Kidney epithelial cell (primary cell): Measurements from ENCODE around the gene HMGB3. TPM values are rescaled to one million over a fixed set of nuclear protein-coding genes. Genes with fewer than 3 reads are reported as not detected.

Experiments
- DNase-seq: peaks from one replicate; pipeline ENCODE4 v3.0.0-alpha.2; 2010; ENCODE audit warnings: low read depth
- H3K27me3 ChIP-seq: 2 replicates; pipeline ENCODE4 v1.6.0; 2011; ENCODE audit warnings: low read length; ENCODE audit not compliant: control insufficient read depth, insufficient read depth
- H3K36me3 ChIP-seq: 2 replicates; pipeline ENCODE4 v1.5.1; 2011; ENCODE audit warnings: low read length; ENCODE audit not compliant: control insufficient read depth, insufficient read depth
- H3K4me3 ChIP-seq: 2 replicates; pipeline ENCODE4 v1.5.1; 2011; ENCODE audit warnings: low read depth, mild to moderate bottlenecking, control low read depth, low read length
- total RNA-seq: library from RNA; depleted of rRNA; stranded (reverse); fragments of >200 nt; gene quantifications from 2 replicates; pipeline ENCODE4 v1.2.3, GENCODE V29; 2015
- TF ChIP-seq, protein P1 (sequence below): IDR thresholded peaks from 2 replicates; pipeline ENCODE4 v1.5.1; 2011; ENCODE audit warnings: mild to moderate bottlenecking, moderate library complexity, low read length, control low read depth, inconsistent platforms; ENCODE audit not compliant: insufficient read depth, poor library complexity, severe bottlenecking

The HMGB3 gene
- total RNA-seq, 1 donor from 2014 or later = 44.6 TPM

DNA sequence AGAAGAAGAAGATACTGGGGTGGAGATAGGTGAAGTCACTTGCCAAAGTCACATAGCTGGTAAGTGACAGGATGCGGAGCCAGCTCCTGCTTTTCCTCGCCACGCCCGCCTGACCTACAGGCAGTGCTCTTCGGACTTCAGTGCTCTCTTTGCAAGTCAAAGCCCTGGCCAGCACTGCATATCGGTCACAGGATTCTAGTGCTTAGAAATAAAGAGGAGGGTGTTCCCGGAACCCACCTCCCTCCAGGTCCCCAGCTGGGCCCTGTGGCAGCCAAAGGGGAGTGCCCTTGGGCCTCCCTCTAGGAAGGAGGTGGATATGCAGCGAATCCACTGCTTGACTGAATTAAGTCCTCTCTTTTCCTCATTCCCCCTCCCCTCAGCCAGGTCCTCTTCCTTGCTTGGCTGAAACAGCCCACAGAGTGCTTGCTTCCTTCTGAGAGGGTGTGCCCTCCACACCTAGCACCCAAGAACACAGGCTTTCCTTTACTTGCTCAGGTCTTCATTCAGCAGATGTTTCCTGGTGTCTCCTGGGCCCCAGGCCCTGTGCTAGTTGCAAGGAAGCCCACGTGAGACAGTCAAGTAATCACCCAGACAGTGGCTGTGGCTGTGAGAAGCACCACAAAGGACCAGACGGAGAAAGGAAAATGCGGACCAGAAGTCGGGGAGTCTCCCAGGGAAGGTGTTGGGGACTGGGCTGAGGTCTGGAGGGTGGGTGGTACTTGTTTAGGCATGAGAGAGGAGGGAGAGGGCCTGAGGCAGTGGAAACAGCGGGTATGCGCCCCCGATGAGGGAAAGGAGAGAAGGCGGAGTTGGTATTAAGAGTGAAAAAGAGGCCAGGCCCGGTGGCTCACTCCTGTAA, 14.0 kb upstream of the HMGB3 start:
- no peak overlapping the region for H3K4me3 ChIP-seq
- no peaks in the 10 kb centered on the region for H3K36me3 ChIP-seq
- H3K27me3 ChIP-seq = no peaks in the 10 kb centered on the region
- TF ChIP-seq, protein P1, sequence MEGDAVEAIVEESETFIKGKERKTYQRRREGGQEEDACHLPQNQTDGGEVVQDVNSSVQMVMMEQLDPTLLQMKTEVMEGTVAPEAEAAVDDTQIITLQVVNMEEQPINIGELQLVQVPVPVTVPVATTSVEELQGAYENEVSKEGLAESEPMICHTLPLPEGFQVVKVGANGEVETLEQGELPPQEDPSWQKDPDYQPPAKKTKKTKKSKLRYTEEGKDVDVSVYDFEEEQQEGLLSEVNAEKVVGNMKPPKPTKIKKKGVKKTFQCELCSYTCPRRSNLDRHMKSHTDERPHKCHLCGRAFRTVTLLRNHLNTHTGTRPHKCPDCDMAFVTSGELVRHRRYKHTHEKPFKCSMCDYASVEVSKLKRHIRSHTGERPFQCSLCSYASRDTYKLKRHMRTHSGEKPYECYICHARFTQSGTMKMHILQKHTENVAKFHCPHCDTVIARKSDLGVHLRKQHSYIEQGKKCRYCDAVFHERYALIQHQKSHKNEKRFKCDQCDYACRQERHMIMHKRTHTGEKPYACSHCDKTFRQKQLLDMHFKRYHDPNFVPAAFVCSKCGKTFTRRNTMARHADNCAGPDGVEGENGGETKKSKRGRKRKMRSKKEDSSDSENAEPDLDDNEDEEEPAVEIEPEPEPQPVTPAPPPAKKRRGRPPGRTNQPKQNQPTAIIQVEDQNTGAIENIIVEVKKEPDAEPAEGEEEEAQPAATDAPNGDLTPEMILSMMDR = no peak
- DNase-seq = no peak

DNA sequence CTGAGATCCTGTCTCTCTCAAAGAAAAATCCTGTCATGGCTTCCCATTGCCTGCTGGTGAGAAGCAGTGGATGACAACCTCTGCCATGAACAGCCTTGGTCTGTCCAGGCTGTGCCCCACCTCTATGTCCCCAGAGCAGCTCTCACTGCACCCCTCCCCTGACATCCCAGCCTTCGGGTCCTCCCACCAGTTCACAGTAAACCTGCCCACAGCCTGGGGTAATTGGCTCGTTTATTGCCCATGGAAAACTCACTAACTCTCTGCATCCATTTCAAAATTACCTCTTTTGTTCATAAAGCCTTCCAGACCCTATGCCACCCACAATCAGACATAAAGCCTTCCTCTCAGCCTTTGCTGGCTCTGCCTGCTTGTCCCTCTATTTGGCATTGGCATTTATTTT, 10.7 kb upstream of the HMGB3 start:
- Histone ChIP-seq H3K36me3 (no peaks in the 10 kb centered on the region), H3K27me3 (no peaks in the 10 kb centered on the region), H3K4me3 (no peak overlapping the region)
- TF ChIP-seq, protein P1 = no peak
- no peak for DNase-seq

DNA sequence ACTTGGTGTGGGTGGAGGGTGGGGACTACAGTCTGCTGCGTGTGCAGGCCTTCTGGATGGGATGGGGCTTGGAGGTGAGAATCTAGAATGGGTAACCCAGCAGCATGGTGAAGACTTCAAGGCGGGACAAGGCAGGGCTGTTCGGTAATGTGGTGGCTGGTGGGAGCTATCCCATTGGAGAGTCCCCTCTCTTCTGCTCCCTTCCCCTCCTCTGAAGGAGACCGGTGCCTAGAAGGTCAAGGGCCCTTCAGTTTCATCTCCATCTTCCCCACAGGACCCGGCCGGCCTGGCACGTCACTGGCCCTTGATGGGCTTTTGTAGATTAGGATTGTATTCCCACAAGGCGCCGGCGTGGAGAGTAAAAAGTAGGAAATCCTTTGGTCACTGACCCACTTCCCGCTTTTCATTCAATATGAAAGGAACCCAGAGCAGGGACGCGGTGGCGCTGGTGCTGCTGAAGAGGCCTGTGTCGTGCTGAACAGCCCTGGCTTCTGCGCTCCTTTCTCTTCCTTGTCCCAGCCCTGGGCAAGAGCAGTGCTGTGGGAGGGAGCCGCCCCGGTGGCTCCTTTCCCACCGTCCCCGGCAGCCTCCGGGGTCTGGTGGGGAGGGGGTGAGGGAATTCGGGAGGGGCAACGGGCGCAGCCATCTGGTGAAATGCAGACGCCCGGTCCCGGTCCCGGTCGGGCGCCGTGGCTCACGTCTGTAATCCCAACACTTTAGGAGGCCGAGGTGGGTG, 7.3 kb upstream of the HMGB3 start:
- Histone ChIP-seq H3K36me3 (no peaks in the 10 kb centered on the region), H3K27me3 (no peaks in the 10 kb centered on the region), H3K4me3 (no peak overlapping the region)
- DNase-seq = no peak
- TF ChIP-seq, protein P1 = no peak

DNA sequence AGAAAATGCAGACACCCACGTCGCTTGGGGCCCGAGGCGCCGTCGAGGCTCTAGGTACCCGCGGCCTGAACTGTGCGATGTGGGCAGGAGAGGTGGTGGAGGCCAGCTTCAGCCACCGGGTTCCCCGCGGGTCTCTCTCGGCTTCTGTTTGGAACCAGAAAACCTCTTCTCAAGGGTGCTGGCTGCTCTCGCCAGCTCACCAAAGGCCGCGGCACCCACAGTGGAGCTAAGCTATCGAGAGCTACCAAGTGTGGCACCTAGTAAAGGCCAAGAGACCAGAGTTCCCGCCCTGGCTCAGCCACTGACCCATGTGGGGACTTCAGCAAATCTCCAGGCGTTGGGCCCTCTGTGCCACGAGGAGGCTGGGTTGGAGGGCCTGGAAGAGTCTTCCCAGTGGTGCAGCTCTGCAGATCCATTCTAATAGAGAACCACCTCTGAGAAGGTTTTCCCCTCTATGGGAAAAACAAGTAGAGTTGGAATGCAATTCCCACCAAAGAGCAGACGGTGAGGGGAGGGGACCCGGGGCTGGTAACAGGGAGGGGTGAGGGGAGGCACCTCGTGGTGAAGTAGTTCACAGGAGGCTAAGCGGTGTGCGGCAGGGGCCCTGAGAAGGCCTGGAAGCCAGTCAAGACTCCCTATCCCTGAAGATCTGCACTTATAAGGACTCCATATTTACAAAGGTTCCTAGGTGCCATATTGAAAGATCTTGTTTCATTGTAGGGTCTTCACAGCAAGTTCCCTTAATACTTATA, 5.5 kb upstream of the HMGB3 start:
- Histone ChIP-seq H3K27me3 (no peaks in the 10 kb centered on the region), H3K4me3 (no peak overlapping the region)
- no peak for DNase-seq

DNA sequence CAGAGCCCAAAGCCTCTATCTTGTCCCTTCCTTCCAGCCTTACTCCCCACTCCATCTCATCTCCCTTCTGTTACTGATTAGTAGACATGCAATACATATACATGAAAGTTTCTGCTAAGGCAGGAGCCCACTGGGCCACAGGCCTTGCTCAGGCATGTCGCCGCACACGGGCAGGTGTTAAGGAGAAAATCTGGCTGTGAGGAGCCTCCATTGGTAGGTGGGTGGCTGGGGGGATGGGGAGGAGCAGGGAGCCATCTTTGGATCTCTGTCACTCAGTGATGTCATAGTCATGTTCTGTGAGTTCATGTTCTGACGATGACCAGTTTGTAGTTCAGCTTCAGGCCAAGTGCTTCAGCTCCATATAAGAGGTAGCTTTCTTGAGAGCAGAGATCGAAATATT, 2.9 kb upstream of the HMGB3 start:
- DNase-seq = no peak
- no peak overlapping the region for H3K4me3 ChIP-seq
- TF ChIP-seq, protein P1 = no peak

More for the DNA sequence above, 5.5 kb upstream of the HMGB3 start:
- no peaks in the 10 kb centered on the region for H3K36me3 ChIP-seq
- TF ChIP-seq, protein P1 = no peak

More for the DNA sequence above, 2.9 kb upstream of the HMGB3 start:
- Histone ChIP-seq H3K27me3 (no peaks in the 10 kb centered on the region), H3K36me3 (no peaks in the 10 kb centered on the region)
